Hepatocyte (in vitro differentiated cells): ENCODE data around the gene SEMA5B. TPM values are rescaled to one million over a fixed set of nuclear protein-coding genes. Genes with fewer than 3 reads are reported as not detected.

Source experiments
- DNase-seq: peaks from one replicate; pipeline ENCODE4 v3.0.0-alpha.2; 2016; ENCODE audit warnings: low spot score
- H2AFZ ChIP-seq: fragments of 200-600 bp; sonication (generic); 2 replicates; pipeline ENCODE4 v1.6.0; 2016; ENCODE audit warnings: antibody characterized with exemption, mild to moderate bottlenecking
- H3K27ac ChIP-seq: fragments of 200-600 bp; sonication (generic); 2 replicates; pipeline ENCODE4 v1.5.1; 2016; ENCODE audit warnings: mild to moderate bottlenecking
- H3K27me3 ChIP-seq: fragments of 200-600 bp; sonication (generic); 2 replicates; pipeline ENCODE4 v1.6.1; 2016
- H3K36me3 ChIP-seq: fragments of 200-600 bp; sonication (generic); replicated peaks from 2 replicates; pipeline ENCODE4 v1.5.1; 2016; ENCODE audit warnings: low read depth; ENCODE audit not compliant: insufficient read depth
- H3K4me1 ChIP-seq: fragments of 200-600 bp; sonication (generic); 2 replicates; pipeline ENCODE4 v1.5.1; 2016; ENCODE audit warnings: mild to moderate bottlenecking, moderate library complexity; ENCODE audit not compliant: insufficient read depth
- H3K4me2 ChIP-seq: fragments of 200-600 bp; sonication (generic); 2 replicates; pipeline ENCODE4 v1.6.0; 2016
- H3K4me3 ChIP-seq: fragments of 200-600 bp; sonication (generic); 2 replicates; pipeline ENCODE4 v1.5.1; 2016; ENCODE audit warnings: mild to moderate bottlenecking
- H3K79me2 ChIP-seq: fragments of 200-600 bp; sonication (generic); 2 replicates; pipeline ENCODE4 v1.6.0; 2017; ENCODE audit warnings: mild to moderate bottlenecking
- H3K9me2 ChIP-seq: fragments of 200-600 bp; sonication (generic); replicated peaks from 2 replicates; pipeline ENCODE4 v1.6.0; 2017; ENCODE audit warnings: mild to moderate bottlenecking; ENCODE audit not compliant: insufficient read depth
- H3K9me3 ChIP-seq: fragments of 200-600 bp; sonication (generic); 2 replicates; pipeline ENCODE4 v1.5.1; 2016; ENCODE audit warnings: low read depth, mild to moderate bottlenecking
- H4K20me1 ChIP-seq: fragments of 200-600 bp; sonication (generic); 2 replicates; pipeline ENCODE4 v1.6.0; 2016; ENCODE audit warnings: mild to moderate bottlenecking; ENCODE audit not compliant: insufficient read depth, poor library complexity, severe bottlenecking
- CTCF ChIP-seq: fragments of 200-600 bp; sonication (generic); IDR thresholded peaks from 2 replicates; pipeline ENCODE4 v1.5.1; 2016; ENCODE audit warnings: antibody characterized with exemption, mild to moderate bottlenecking; ENCODE audit not compliant: poor library complexity
- EZH2 ChIP-seq: fragments of 200-600 bp; sonication (generic); IDR thresholded peaks from 2 replicates; pipeline ENCODE4 v1.6.1; 2016; ENCODE audit warnings: antibody characterized with exemption, mild to moderate bottlenecking, borderline replicate concordance
- EZH2phosphoT487 ChIP-seq: fragments of 200-600 bp; sonication (generic); IDR thresholded peaks from one replicate; pipeline ENCODE4 v1.6.1; 2018; ENCODE audit warnings: antibody characterized with exemption, mild to moderate bottlenecking, low read depth, moderate library complexity; ENCODE audit not compliant: unreplicated experiment, severe bottlenecking
- WGBS: methylation state at CpG from one replicate; pipeline ENCODE4 v1.1.6; 2016; ENCODE audit warnings: low lambda C conversion rate; ENCODE audit errors: missing lambda C conversion rate; 5-methylcytosine and 5-hydroxymethylcytosine counted together
- polyA plus RNA-seq: library from polyadenylated mRNA; unstranded; fragments of >200 nt; fragmentation: Nextera tagmentation; extraction: Ambion mirVana; gene quantifications from 2 replicates; pipeline ENCODE4 v1.2.1, GENCODE V29; 2016
- total RNA-seq: library from RNA; depleted of rRNA; stranded (reverse); fragments of >200 nt; gene quantifications from 2 replicates; pipeline ENCODE4 v1.2.3, GENCODE V29; 2014

Gene SEMA5B
- total and polyA plus RNA-seq, 2 experiments from 2014 or later: 1.4 to 4.2 TPM

- Histone ChIP-seq H3K79me2 (no peaks in the 10 kb centered on the region), H3K9me3 (no peaks in the 10 kb centered on the region), H3K4me3 (no peak overlapping the region), H3K9me2 (no peaks in the 10 kb centered on the region), H3K4me1 (peaks cover 6% of the 10 kb centered on the region), H2AFZ (no peak overlapping the region), H3K27me3 (no peaks in the 10 kb centered on the region), H3K36me3 (no peaks in the 10 kb centered on the region), H4K20me1 (no peaks in the 10 kb centered on the region), H3K4me2 (no peak overlapping the region), H3K27ac (no peak overlapping the region)
- peak; percentile 82 for DNase-seq
- 45% methylated on average over 21 of the region's 23 CpGs for WGBS
- no peak for TF ChIP-seq EZH2phosphoT487
- no peak for TF ChIP-seq EZH2
- peak; percentile 79 for TF ChIP-seq CTCF
Measured at GRCh38 chr3:122942937-122943827, 84.4 kb downstream of the SEMA5B start.

GRCh38 chr3:122942239-122942638 lies 85.3 kb downstream of the SEMA5B start:
- H4K20me1 ChIP-seq: no peaks in the 10 kb centered on the region
- DNase-seq: no peak
- peaks cover 6% of the 10 kb centered on the region for H3K4me1 ChIP-seq
- no peak overlapping the region for H3K27ac ChIP-seq
- no peaks in the 10 kb centered on the region for H3K9me2 ChIP-seq
- no peak overlapping the region for H3K4me3 ChIP-seq
- H3K9me3 ChIP-seq: no peaks in the 10 kb centered on the region
- H3K27me3 ChIP-seq: no peaks in the 10 kb centered on the region
- 97% methylated on average over 3 of the region's 3 CpGs for WGBS
- no peak for TF ChIP-seq CTCF
- no peak for TF ChIP-seq EZH2
- no peak for TF ChIP-seq EZH2phosphoT487
- H3K4me2 ChIP-seq: no peak overlapping the region
- no peaks in the 10 kb centered on the region for H3K79me2 ChIP-seq
- no peaks in the 10 kb centered on the region for H3K36me3 ChIP-seq
- H2AFZ ChIP-seq: no peak overlapping the region

- 94% methylated on average over 6 of the region's 6 CpGs for WGBS
- Histone ChIP-seq H3K27ac (no peak overlapping the region), H3K79me2 (no peaks in the 10 kb centered on the region), H3K9me2 (no peaks in the 10 kb centered on the region), H3K4me2 (no peak overlapping the region), H3K27me3 (no peaks in the 10 kb centered on the region), H3K36me3 (no peaks in the 10 kb centered on the region), H3K4me3 (no peak overlapping the region), H2AFZ (no peak overlapping the region), H3K9me3 (no peaks in the 10 kb centered on the region), H3K4me1 (peaks cover 6% of the 10 kb centered on the region), H4K20me1 (no peaks in the 10 kb centered on the region)
- no peak for DNase-seq
- TF ChIP-seq EZH2 (no peak), CTCF (peak; percentile 19), EZH2phosphoT487 (no peak)
Measured at GRCh38 chr3:122941228-122942206, 86.0 kb downstream of the SEMA5B start.
